Measurements from ENCODE around the gene THBD. TPM values are rescaled to one million over a fixed set of nuclear protein-coding genes. Genes with fewer than 3 reads are reported as not detected.

The THBD gene
- total RNA-seq, 1 donor from 2014 or later, result 104 TPM

DNA sequence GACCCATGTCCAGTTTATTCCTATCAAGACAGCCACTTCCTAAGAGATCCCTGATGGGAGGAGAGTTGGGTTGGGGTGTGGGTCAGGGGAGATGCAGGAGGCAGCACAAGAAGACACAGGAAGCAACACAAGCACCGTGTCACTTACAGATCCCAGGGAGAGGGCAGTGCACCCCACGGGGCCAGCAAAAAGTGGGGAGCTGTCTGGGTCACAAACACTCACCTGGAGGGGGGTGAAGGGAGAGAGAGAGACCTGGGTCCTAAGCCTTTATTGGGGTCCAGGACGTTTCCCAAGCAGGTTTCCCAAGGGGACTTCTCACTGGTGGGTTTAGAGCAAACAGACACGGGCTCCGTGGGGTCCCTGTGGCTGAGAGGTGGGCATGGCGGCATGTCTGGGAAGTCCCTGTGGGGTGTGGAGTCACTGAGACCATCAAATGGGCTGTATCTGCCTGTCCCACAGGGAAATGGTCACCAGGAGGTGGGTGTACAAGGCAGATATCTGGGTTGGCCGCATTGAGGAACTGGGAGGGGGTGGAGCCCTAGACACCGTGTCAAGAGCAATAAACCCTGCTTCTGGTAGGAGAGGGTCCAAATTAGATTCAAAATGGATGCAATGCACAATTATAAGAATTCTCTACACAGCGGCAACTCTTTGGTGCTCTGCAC lies 38.2 kb upstream of the THBD start:
- Histone ChIP-seq H3K36me3 (no peaks in the 10 kb centered on the region), H3K4me3 (no peak overlapping the region), H3K4me1 (peaks cover 25% of the 10 kb centered on the region), H3K9me3 (no peaks in the 10 kb centered on the region), H3K27me3 (no peaks in the 10 kb centered on the region), H3K27ac (peak overlapping the region; percentile 93)
- TF ChIP-seq, protein P1, sequence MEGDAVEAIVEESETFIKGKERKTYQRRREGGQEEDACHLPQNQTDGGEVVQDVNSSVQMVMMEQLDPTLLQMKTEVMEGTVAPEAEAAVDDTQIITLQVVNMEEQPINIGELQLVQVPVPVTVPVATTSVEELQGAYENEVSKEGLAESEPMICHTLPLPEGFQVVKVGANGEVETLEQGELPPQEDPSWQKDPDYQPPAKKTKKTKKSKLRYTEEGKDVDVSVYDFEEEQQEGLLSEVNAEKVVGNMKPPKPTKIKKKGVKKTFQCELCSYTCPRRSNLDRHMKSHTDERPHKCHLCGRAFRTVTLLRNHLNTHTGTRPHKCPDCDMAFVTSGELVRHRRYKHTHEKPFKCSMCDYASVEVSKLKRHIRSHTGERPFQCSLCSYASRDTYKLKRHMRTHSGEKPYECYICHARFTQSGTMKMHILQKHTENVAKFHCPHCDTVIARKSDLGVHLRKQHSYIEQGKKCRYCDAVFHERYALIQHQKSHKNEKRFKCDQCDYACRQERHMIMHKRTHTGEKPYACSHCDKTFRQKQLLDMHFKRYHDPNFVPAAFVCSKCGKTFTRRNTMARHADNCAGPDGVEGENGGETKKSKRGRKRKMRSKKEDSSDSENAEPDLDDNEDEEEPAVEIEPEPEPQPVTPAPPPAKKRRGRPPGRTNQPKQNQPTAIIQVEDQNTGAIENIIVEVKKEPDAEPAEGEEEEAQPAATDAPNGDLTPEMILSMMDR (IDR thresholded peaks at IDR 0.05), result no peak
- intact Hi-C loops (cut with DNase I), result no loop called here
- DNase-seq (no peak), ATAC-seq (peak; percentile 56)

- TF ChIP-seq, protein P1 (IDR thresholded peaks at IDR 0.05), result no peak
- H3K9me3 ChIP-seq, result no peaks in the 10 kb centered on the region
- DNase-seq (no peak), ATAC-seq (peak; percentile 39)
- H3K36me3 ChIP-seq, result no peaks in the 10 kb centered on the region
- peak overlapping the region; percentile 93 for H3K27ac ChIP-seq
- intact Hi-C loops (cut with DNase I), result no loop called here
- H3K4me1 ChIP-seq, result peaks cover 20% of the 10 kb centered on the region
- peak overlapping the region; percentile 50 for H3K4me3 ChIP-seq
- H3K27me3 ChIP-seq, result no peaks in the 10 kb centered on the region
Observed at GRCh38 chr20:23086931-23087411, 37.5 kb upstream of the THBD start.

GRCh38 chr20:23086056-23086566 lies 36.6 kb upstream of the THBD start, which contains the start of gene CD93:
CD93 (minus strand) TSS chr20:23086324; CDS start chr20:23086192, 132 bp downstream.
- DNase-seq (no peak), ATAC-seq (peak; percentile 32)
- H3K27ac ChIP-seq, result peak within 1 kb of the TSS; percentile 93
- intact Hi-C loops (cut with DNase I), result no loop called here
- no peaks in the 10 kb centered on the region for H3K9me3 ChIP-seq
- peak within 1 kb of the TSS; percentile 50 for H3K4me3 ChIP-seq
- TF ChIP-seq, protein P1 (IDR thresholded peaks at IDR 0.05), result no peak
- peaks cover 20% of the 10 kb centered on the region for H3K4me1 ChIP-seq
- H3K27me3 ChIP-seq, result no peaks in the 10 kb centered on the region
- no peaks in the 10 kb centered on the region for H3K36me3 ChIP-seq

DNA sequence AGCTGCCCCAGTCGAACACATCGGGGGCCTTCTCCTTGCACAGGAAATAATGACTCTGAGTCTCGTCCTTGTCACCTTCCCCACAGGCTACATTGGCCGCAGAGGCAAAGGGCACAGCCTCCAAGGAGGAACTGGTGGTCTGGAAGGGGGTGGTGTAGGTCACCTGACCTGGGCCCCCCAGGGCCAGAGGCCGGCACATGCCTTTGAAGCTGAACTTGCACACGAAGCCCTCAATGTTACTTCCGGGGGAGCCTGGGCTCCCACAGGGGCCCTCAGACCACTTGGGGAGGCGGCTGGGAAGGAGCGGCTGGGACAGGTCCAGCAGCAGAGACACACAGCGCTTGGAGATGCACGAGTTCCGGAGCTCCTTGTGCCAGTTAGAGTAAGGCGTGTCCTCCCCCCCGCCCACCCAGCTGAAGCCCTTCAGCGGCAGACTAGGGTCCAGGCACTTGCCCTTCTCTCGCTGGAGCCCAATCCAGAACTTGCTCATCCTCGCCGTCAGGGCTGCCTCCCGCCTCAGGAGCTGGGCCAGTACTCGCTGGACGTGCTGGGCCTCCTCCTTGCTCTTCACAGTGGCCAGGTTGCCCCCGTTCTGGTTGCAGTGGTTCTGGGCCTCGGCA lies 36.1 kb upstream of the THBD start:
- Histone ChIP-seq H3K4me1 (peaks cover 20% of the 10 kb centered on the region), H3K36me3 (no peaks in the 10 kb centered on the region), H3K4me3 (peak overlapping the region; percentile 50), H3K27ac (peak overlapping the region; percentile 93), H3K9me3 (no peaks in the 10 kb centered on the region), H3K27me3 (no peaks in the 10 kb centered on the region)
- TF ChIP-seq, protein P1 (IDR thresholded peaks at IDR 0.05), result no peak
- DNase-seq (no peak), ATAC-seq (peak; percentile 2)
- intact Hi-C loops (cut with DNase I), result no loop called here

DNA sequence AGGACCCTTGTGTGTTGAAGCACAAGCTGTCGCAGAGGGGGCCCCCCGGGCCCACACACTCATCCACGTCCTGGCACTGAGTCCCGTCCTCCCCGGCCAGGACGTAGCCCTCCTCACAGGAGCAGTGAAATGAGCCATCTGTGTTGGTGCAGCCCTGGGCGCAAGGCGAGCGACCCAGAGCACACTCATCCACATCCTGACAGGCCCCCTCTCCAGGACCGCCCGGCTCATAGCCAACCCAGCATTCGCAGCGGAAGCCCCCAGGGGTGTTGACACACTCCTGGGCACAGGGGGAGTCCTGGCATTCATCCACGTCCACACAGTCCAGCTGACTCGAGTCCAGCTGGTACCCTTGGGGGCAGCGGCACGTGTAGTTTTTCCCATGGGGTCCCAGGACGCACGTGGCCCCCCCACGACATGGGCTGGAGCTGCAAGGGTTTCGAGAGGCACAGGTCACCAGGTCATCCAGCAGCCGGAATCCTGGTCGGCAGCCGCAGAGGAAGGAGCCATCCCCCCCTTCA lies 35.4 kb upstream of the THBD start:
- intact Hi-C loops (cut with DNase I), result no loop called here
- ATAC-seq (no peak), DNase-seq (no peak)
- Histone ChIP-seq H3K36me3 (no peaks in the 10 kb centered on the region), H3K9me3 (no peaks in the 10 kb centered on the region), H3K27me3 (no peaks in the 10 kb centered on the region), H3K27ac (peak overlapping the region; percentile 93), H3K4me3 (peak overlapping the region; percentile 50), H3K4me1 (peaks cover 20% of the 10 kb centered on the region)
- TF ChIP-seq, protein P1 (IDR thresholded peaks at IDR 0.05), result no peak
